Measurements from ENCODE around the gene EN1.

The EN1 gene

GRCh38 chr2:118846953-118847761 lies at the start of gene EN1:
TSS of gene EN1 (minus strand) at chr2:118847648. CDS start at chr2:118847167, 481 bp downstream.
- DNase-seq, result no peak

GRCh38 chr2:118893100-118893499 lies 45.7 kb upstream of the EN1 start:
- no peak for DNase-seq

- no peak for DNase-seq
These were observed 42.5 kb upstream of the EN1 start for GRCh38 chr2:118889995-118890394.

GRCh38 chr2:118883792-118884191 lies 36.3 kb upstream of the EN1 start:
- DNase-seq, result no peak

GRCh38 chr2:118882693-118883336 lies 35.4 kb upstream of the EN1 start:
- DNase-seq, result peak; percentile 66

- peak; percentile 63 for DNase-seq
These were observed 34.2 kb upstream of the EN1 start for GRCh38 chr2:118881490-118882129.

- no peak for DNase-seq
These were observed 33.1 kb upstream of the EN1 start for GRCh38 chr2:118880501-118880900.

- DNase-seq, result no peak
These were observed 31.2 kb upstream of the EN1 start for GRCh38 chr2:118878531-118879149.

- no peak for DNase-seq
These were observed 27.9 kb upstream of the EN1 start for GRCh38 chr2:118875318-118875717.

- no peak for DNase-seq
These were observed 26.9 kb upstream of the EN1 start for GRCh38 chr2:118874324-118874723.

GRCh38 chr2:118865106-118865505 lies 17.7 kb upstream of the EN1 start:
- DNase-seq, result no peak

- no peak for DNase-seq
These were observed 16.8 kb upstream of the EN1 start for GRCh38 chr2:118864207-118864606.

GRCh38 chr2:118861731-118862130 lies 14.3 kb upstream of the EN1 start:
- no peak for DNase-seq

GRCh38 chr2:118861242-118861641 lies 13.8 kb upstream of the EN1 start:
- no peak for DNase-seq

- no peak for DNase-seq
These were observed 13.1 kb upstream of the EN1 start for GRCh38 chr2:118860506-118860905.

GRCh38 chr2:118859157-118859770 lies 11.8 kb upstream of the EN1 start:
- no peak for DNase-seq

GRCh38 chr2:118858485-118859156 lies 11.2 kb upstream of the EN1 start:
- no peak for DNase-seq

- DNase-seq, result no peak
These were observed 10.4 kb upstream of the EN1 start for GRCh38 chr2:118857677-118858484.

- DNase-seq, result no peak
These were observed 9.7 kb upstream of the EN1 start for GRCh38 chr2:118856978-118857676.

- no peak for DNase-seq
These were observed 9.0 kb upstream of the EN1 start for GRCh38 chr2:118856330-118856977.

Measured in activated naive CD4-positive, alpha-beta T cell treated with Interleukin-2 at 50 U/mL for 16 hours (primary cell).